ENCODE data around the gene TENT4A.
"Not testable (repeated sequence)": the region's sequence is repeated elsewhere in the genome, so short reads cannot be mapped to it uniquely, and the experiment has no call there.

The TENT4A gene

GRCh38 chr5:6713274-6714225, at the start of gene TENT4A:
TSS of gene TENT4A (plus strand) at chr5:6713432. CDS start at chr5:6713984, 552 bp downstream.
- DNase-seq (ENCODE audit: low read depth) = no peak

- DNase-seq (ENCODE audit: low read depth) = no peak
Measured at GRCh38 chr5:6666762-6667161, 46.5 kb upstream of the TENT4A start.

DNA sequence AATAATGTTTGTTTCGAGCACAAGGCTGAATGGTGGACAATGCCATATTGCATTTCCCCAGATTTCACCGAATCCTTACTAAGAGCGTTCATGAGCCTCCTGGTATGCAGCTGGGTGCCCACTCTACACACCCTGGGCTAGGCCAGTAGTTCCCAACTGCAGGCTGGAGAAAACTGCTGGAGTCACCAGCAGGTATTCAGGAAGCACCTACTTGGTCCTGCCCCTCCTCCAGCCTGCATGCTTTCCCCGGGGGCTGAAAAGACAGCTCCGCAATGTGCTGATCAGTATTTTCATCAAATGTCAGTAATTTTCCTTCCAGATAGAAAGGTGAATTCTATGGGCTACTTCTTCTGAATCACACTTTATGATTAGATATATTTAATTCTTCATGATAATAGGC, 45.6 kb upstream of the TENT4A start:
- no peak for DNase-seq (ENCODE audit: low read depth)

GRCh38 chr5:6668717-6669116, 44.5 kb upstream of the TENT4A start:
- not testable (repeated sequence) for DNase-seq (ENCODE audit: low read depth)

- no peak for DNase-seq (ENCODE audit: low read depth)
Measured at GRCh38 chr5:6673031-6673430, 40.2 kb upstream of the TENT4A start.

DNA sequence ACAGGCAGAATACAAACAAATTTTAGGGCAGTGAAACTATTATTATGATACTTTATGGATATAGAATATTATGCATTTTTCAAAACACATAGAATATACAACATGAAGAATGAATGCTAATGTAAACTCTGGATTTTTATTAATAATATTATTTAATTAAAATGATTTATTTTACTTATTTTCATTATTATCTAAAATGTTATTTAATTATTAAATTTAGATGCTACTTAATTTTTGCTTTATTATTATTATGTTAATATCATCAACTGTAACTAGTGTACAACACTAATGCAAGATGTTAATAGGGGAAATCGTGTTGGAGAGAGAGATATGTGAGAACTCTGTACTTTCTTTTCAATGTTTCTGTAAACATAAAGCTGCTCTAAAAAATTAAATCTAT, 39.3 kb upstream of the TENT4A start:
- no peak for DNase-seq (ENCODE audit: low read depth)

- no peak for DNase-seq (ENCODE audit: low read depth)
Measured at GRCh38 chr5:6674421-6674820, 38.8 kb upstream of the TENT4A start.

DNA sequence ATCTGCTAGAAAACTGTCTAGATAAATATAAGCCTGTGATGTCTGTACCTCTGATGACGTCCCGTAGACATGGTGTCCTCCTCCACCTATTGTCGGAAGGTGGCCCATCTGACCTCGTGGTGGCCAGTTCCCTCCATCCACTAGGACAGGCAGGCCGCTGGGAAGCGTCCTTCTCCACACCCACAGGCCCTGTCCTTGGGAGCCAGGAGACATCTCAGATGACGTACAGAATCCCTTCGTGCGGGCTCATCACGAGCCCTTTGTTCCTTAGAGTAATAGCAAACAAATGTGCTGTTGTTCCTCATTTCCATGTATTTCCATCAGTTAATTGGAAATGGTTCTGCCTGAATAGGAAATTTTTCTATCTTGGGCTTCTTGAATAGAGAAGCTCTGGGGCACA, 38.3 kb upstream of the TENT4A start:
- no peak for DNase-seq (ENCODE audit: low read depth)

GRCh38 chr5:6675784-6676491, 37.3 kb upstream of the TENT4A start:
- DNase-seq (ENCODE audit: low read depth) = no peak

DNA sequence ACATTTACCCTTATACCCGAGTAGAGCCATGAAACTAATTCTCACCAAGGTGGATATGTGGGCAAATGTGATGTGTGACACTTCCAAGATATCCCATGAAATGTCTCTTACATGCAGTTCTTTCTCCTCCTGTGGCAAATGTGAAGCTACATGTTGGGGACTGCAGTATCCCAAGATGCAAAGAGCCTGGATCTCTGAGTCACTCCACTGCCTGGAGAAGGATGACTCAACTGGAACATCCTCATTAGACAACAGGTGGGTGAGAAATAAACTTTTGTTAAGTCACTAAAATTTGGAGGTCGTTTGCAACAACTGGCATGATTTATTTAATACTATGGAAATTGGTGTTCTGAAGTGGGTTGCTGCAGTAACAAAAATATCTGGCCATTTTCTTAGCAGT, 36.5 kb upstream of the TENT4A start:
- no peak for DNase-seq (ENCODE audit: low read depth)

- DNase-seq (ENCODE audit: low read depth) = no peak
Measured at GRCh38 chr5:6678385-6678784, 34.8 kb upstream of the TENT4A start.

GRCh38 chr5:6680922-6681321, 32.3 kb upstream of the TENT4A start:
- no peak for DNase-seq (ENCODE audit: low read depth)

DNA sequence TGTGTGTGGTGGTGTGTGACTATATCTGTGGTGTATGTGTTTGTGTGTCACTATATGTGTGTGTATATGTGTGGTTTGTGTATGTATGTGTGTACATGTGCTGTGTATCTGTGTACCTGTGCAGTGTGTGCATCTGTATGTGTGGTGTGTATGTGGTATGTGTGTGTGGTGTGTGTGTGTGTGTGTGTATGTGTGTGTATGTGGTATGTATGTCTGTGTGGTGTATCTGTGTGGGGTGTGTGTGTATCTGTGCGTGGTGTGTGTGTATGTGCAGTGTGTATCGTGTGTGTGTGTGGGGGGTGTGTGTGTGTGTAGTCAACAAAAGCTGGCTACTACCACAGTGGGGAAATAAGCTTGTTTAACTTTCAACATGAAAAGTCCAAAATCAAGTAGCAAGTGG, 31.6 kb upstream of the TENT4A start:
- no peak for DNase-seq (ENCODE audit: low read depth)

GRCh38 chr5:6682239-6682638, 31.0 kb upstream of the TENT4A start:
- no peak for DNase-seq (ENCODE audit: low read depth)

GRCh38 chr5:6683241-6683640, 30.0 kb upstream of the TENT4A start:
- no peak for DNase-seq (ENCODE audit: low read depth)

- no peak for DNase-seq (ENCODE audit: low read depth)
Measured at GRCh38 chr5:6684075-6684474, 29.2 kb upstream of the TENT4A start.

DNA sequence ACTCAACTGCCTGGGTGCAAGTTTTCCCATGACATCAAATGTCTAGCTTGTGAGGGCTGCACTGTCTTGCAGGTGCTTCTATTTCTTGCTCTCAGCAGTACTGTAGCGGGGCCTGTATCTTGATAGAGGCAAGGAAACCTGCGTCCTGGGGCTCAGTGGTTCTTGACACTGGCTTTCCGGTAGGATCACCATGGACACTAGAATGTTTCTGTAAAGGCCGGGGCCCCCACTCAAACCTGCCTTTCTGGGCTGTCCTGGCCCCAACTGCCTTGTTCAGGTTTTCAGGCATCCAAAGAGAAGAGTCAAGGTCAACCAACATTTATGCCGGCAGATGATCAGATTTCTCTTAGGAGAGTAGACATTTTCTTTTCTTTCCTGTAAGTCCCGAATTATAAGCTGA, 26.7 kb upstream of the TENT4A start:
- no peak for DNase-seq (ENCODE audit: low read depth)

DNA sequence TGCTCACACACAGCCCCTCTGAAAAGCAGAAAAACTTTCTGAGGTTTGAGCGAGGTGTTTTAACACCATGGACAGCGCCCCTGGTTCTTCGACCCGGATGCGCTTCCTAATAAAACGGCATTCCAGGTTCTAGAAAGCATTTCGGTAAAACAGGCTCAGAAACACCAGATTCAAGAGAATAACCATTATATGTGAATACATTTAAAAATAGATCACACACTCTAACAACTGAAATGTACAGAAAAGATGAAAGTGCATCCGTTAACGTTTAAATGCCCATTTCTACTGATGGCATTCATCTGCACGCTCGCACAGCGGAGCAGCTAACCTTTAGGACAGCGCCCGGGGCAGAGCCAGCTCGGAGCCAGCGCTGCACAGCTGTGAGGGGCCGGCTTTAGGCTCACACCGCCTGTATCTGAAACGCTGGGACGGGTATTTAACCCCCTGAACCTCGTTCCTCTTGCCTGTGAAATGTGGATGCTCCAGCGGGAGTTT, 26.3 kb upstream of the TENT4A start:
- peak; percentile 11 for DNase-seq (ENCODE audit: low read depth)

DNA sequence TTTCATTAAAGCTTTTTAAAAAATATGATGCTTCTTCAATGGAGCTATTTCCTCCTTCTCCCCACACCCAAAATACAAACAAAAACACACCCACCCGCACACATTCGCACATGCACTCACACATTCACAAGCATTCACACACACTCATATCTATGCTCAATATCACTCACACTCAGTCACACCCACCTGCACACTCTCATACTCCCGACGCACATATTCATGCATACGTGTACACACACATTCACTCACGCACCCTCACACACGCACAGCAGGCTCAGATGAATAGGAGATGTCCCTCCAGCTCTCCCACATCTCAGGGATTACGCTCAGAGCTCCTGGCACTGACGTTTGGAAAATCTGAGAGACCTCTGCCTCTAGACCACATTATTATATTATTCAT, 25.7 kb upstream of the TENT4A start:
- no peak for DNase-seq (ENCODE audit: low read depth)

DNA sequence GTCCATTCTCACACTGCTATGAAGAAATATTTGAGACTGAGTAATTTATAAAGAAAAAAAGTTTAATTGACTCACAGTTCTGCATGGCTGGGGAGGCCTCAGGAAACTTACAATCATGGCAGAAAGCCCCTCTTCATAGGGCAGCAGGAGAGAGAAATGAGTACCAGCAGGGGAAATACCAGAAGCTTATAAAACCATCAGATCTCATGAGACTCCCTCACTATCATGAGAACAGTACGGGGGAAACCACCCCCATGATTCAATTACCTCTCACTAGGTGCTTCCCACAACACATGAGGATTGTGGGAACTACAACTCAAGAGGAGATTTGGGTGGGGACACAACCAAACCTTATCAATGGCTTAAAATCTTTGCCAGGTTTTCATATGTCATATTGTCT, 20.3 kb upstream of the TENT4A start:
- no peak for DNase-seq (ENCODE audit: low read depth)

DNA sequence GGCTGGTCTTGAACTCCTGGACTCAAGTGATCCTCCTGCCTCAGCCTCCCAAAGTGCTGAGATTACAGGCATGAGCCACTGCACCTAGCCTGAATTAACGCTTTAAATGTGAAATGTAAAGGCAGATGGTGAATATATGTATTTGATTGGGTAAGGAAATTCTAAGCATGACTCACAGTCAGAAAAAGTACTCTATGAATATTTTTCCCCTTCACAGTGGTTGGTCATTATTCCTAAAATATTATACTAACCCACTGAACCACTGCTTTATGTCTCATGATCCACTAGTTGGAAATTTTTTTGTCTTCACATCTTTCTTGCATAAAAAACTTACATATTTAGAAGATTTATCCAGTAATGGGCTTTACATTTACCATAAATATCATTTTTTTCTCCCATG, 14.5 kb upstream of the TENT4A start:
- DNase-seq (ENCODE audit: low read depth) = no peak

- DNase-seq (ENCODE audit: low read depth) = no peak
Measured at GRCh38 chr5:6699357-6699756, 13.9 kb upstream of the TENT4A start.

GRCh38 chr5:6700074-6700684, 13.1 kb upstream of the TENT4A start:
- no peak for DNase-seq (ENCODE audit: low read depth)

All from GM04503 (cell line).